Stimulated activated CD4-positive, alpha-beta T cell treated with anti-CD3 and anti-CD28 coated beads, Interleukin-15, amount 100 ng/mL, for 24 hours (primary cell): ENCODE measurements around the gene ROBO1.

ENCODE experiments used
- DNase-seq: peaks from one replicate; pipeline ENCODE4 v3.0.0-alpha.2; 2020

Gene ROBO1

DNA sequence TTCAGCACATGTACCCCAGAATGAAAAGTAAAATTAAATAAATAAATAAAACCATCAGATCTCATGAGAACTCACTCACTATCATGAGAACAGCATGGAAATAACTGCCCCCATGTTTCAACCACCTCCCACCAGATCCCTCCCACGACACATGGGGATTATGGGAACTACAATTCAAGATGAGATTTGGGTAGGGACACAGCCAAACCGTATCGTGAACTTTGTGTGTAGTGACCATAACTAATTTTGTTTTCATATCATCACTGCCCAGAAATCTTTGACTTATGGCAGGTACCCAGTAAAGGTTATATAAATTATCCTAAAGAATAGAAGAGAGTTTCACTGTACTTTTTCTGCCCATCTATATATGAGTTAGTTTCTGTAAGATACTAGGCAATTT is 766.5 kb downstream of the ROBO1 start:
- no peak for DNase-seq

DNA sequence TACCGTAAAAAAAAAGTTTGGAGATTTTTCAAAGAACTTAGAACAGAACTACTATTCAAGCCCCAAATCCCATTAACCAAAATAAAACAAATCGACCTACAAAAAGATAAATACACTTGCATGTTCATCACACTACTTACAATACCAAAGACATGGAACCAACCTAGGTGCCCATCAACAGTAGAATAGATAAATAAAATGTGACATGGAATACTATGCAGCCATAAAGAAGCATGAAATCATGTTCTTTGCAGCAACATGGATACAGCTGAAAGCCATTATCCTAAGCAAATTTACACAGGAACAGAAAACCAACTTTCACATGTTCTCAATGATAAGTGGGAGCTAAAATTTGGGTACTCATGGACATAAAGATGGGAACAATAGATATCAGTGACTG is 768.7 kb downstream of the ROBO1 start:
- DNase-seq: no peak

DNA sequence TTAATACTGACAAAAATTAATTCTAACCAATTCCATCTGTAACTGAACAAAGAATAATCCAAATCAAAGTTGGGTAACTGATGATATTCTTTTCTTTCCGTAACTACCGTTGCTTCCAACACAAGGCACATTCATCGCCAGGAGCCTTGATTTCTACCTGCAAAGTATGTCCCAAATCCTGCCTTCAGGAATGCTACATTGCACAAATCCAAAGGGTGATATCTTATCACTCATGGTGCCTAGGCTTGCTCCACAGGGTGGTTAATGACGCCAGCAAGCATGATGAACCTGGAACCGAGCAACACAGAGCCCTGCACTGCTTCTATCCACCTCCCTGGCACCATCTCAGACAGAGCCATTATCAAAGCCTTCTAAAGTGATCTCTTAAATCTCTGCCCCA is 772.7 kb downstream of the ROBO1 start:
- DNase-seq: no peak

DNA sequence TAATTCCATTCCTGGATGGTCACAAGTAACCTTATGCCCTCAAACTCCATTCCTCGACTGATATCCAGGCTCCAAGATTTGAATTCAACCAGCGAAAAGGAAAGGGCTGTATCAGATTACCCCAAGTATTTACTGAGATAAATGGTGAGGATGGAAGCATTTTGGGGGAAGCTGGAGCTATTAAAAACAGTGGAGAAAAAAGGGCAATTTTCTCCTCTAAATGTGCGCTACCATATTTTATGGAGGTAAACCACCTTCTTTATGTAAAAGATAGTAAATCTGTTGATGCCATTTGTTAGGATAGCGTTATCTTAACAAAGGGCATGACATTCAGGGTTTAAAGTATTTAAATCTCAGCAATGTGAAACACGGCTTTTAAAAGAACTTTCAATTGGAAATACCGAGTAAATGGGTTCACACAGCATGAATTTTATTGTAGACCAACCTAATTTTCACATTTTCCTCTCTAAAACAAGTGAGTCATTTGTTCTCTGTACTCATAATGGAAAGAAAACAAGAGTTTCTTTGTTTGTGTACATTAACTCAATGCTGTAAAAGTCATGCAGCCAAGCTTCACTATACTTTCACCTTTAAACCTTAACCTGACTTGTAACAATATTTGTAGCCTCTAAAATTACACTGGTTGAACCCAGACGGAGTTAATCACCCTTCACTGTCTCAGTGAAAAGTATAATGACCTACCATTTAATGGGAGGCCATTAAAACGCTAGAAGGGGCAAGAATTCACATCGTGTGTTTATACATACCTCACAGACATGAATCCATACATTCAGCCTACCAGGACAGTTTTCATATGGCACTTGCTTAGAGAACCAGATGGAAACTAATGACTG is 773.4 kb downstream of the ROBO1 start:
- DNase-seq: no peak

DNA sequence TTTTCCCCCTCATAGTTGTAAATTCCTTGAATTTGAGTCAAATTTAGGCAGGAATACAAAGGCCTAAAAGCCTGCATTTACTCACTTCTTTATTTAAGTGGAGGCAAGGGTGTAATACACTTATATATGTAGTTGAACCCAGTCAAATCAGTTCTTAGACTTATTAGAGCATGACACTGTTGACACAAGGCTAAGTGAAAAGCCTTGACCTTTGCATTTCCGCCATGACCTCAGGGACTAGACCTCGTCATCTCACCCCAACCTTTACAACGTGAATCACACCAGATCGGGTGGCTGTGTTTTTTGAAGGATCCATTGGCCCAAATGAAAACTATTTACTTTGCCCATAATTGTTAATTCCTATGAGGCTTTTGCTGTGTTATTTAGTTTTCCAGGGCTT is 774.4 kb downstream of the ROBO1 start:
- no peak for DNase-seq

DNA sequence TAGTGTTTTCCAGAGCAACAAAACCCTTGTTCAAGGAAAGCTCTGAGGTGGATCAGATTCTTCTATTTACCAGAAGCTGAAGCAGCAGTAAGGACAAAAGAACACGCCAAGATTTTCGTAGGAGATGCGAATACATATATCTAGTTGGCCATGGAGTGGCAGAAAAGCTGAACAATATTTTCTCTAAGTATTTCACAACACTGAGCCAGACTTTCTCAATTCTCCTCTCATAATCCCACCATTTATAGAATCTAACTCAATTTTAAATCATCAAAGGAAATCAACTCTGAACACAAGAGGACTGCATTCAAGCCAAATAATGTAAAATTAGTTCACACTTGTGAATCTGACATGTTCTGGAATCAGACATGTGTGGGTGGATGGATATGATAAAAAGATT is 775.0 kb downstream of the ROBO1 start:
- DNase-seq: no peak

DNA sequence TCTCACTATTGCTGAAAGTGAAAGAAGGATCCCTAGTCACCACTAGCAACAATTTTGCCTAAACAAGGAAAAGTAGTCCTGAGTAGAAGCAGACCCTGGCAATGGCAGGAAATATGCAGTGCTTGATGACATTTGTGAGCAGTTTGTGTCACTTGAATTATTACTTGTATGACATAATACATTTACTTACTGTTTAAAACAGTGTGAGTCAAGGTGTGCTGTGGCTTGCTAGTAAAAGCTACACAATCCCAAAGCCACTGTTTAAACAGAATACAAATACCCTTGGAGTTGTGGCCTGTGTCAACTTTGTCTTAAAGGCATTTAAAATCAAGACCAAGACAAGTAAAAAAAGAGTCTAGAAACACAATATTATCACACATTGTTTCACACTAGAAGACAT is 775.4 kb downstream of the ROBO1 start:
- DNase-seq: no peak

DNA sequence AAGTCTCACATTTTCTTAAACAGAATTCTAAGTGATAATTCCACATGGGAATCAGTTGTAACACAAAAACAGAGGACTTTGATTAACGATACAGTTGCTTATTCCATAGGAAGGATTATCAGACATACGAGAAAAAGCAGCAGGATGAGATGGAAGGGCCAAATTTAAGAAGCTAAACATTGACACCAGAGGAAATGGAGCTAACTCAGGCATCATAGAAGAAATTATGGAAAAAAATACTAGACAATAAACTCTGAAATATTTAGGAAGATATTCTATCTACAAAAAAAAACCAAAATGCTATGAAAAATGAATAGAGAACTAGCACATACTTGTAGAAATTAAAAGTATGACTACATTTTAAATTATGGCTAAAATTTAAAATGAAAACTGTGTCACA is 776.1 kb downstream of the ROBO1 start:
- DNase-seq: no peak

DNA sequence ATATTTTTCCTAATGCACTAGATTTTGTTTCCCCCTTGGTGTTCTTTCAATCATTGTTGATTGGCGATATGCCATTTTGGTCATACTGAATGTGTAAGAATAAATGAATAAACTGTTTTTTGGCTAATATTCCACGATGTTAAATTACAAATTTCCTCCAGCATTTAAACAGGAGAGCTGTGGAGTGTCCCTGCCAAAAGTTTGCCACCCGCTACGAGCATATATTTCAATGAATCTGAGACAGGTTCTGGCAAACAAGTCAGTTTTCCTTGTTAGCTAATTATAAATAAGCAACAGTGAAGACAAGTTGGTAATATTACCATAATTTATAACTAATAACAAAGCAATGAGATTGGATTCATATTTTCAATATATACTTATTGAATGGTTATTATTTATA is 777.6 kb downstream of the ROBO1 start:
- no peak for DNase-seq

DNA sequence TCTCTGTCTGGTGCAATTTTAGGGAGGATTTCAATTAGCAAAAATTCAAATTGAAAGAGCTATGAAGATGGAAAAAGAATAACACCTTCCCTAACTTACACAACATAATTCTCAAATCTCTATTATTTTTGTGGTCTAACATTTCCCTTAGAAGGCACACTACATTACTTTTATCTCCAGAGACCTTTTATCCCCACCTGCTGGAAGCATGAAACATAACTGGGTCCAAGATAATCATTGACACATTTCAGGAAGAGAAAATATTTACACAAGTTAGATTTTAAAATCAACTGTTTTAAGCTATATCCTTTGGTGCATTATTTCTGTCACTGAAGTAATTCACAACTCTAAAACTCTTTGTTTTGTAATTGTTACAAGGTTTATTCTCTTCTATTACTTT is 779.5 kb downstream of the ROBO1 start:
- DNase-seq: no peak

DNA sequence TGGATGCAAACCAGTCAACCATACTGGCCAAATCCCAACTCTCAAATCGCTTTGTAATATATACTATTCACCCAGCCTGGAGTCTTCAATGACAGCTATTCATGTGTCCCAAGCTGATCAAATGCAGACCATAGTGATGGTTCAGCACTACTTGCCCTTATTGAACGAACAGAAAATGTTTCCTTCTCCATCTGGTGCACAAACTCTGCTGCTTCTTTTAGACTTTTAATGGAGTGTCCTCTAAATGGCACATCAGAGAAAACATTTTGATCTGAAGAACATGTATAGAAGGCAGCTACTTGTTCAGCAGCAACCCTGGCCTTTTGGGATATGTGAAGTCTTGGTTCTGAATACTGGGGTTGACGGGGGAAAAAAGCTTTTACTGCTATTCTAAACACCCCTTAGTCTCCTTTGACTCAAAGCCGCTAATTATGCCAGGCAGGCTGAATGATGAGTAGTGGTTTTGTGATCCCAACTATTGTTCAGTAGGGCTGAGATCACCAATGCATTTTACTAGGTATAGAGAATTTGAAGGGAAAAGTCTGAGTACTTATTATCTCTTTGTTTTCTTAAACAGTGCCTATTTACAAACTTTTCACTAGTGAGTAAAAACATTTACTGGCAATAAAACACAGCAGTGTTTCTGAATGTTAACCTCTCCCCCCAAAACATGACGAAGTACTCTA is 781.2 kb downstream of the ROBO1 start:
- no peak for DNase-seq

DNA sequence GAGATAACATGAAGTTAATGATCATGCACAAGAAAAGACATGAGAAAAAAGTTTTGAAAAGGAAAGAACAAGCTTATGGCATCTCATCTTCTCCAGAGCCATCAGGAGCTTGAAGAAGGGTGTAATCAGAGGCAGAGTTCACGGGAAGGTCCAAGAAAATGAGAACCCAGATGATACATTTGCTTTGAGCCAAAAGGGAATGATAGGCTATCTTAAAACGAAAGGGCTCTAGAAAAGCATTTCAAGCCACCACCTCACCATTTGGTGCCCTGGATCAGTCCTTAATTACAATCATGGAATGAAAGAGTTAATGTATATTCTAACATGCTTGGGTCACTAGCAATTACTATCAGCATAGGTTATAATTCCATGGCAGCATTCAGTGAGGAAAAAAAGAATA is 781.8 kb downstream of the ROBO1 start:
- DNase-seq: no peak

DNA sequence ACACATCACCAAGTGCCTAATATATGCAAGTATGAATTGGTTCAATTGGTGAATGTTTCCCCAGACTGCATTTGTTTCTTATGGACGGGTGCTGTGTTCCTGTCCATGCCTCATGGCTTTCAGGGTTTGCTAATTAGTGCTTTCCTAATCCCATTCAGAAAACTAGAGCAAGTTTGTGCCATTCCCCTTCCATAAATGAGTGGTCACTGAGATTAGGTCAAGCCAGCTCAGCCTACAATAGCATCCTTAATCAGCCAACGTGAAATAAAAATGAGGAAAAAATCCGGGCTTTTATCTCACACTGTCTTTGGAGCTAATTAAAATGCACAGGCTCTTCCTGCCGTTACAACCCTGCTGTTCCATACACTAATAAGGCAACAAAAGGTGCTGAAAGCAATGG is 788.8 kb downstream of the ROBO1 start:
- DNase-seq: no peak

DNA sequence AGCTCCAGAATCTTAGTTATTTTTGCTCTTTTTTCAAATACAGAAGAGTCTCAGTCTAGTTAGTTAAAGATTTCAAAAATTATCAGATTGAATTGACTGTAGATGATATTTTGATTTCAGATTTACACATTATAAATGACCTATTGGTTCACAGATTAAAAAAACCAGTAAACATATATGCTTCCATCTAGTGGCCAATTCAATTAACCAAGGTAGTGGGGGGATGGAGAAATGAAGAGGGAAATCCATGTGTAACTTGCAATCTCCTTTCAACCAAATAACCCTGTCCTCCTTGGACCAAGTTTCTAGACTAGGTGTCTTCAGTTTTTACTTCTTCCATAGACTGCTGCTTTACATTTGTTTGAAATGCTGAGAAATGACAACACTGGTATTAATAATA is 789.8 kb downstream of the ROBO1 start:
- DNase-seq: no peak

DNA sequence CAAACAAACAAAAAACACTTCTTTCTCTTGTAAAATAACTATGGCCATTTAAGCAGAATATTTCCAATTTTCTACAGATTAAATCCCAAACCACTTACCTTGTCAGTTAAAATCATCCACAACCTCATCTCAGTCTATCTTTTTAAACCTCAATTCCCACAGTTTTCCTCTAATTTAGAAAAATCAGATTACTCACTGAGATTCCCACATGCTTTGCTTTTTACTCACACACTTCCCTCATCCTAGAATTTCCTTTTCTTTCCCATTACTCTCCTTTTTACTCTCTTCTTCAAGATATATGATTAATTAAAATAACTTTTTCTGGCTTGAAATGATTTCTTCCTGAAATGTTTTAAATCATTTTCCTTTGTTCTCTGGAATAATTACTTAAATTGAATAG is 790.7 kb downstream of the ROBO1 start:
- DNase-seq: no peak

DNA sequence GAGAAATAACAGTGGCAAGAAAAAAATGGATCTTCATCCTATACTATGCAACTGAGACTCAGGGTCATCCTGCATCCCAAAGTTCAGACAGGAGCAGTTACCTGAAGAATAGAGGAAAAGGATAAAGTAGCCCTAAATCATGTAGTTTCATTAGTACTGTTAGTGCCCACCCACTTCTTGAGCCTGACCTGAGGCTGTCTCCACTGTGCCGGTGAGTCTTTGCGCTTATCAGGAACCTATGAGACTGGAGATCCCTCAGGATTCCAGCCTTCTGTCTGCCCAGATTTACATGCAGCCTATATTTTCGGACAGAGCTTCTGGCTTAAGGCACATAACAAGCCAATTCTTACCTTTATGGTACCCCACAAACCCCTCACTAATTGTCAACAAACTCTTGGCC is 791.6 kb downstream of the ROBO1 start:
- DNase-seq: no peak

DNA sequence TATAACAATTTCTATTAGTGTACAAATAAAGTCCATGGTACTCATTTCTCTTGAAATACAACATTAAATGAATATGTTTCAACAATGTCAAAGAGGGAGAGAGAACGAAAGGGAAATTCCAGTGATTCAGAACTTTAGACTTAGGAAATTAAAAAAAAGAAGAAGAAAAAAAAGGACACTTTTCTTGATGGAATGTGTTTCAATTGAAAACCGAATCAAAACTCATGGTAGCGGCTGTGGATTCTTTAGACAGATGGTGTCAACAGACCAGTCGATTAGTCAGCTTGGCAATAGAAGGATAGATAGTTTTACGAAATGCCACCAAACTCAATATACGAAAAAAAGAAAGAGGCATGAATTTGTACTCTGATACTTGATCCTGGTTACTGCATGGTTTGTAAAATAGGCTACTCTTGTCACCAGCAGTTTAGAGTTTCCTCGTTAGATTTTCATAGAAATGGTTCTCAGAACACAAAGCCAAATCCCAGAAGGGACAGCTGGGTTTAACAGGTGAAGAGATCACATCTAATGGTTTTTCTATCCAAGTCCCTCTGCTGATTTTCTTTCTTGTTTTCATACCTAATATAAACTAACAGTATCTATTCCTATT is 793.5 kb downstream of the ROBO1 start:
- DNase-seq: no peak

DNA sequence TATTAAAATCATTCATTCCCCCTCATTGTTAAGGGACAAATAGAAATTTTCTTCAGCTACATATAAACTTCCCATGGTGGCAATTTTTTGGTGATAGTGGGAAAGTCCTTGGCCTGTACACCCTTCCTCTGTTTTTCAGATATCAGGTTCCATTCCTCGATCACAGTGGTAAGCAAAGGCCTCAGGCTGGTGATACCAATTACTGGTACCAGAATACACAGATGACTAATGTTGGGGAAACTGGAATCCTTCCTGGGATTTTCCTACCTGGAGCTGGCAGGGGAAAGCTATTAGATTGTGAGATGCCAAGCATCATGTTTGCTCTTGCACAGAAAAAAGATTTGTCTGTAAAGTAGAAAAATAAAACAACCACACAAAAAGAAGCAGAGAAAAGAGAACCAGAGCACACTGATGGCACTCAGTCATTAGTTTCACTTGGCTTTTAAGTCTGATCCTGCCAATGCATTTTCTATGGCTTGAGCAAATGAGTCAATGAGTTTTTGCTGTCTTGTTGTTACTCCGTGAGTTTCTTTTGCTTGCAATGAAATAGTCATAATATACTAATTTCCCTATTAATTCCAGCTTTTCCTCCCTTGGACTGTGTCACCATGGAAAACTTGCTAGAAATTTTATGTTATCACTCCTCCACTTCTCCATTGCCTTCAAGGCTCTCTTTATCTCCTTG is 795.0 kb downstream of the ROBO1 start:
- DNase-seq: no peak

DNA sequence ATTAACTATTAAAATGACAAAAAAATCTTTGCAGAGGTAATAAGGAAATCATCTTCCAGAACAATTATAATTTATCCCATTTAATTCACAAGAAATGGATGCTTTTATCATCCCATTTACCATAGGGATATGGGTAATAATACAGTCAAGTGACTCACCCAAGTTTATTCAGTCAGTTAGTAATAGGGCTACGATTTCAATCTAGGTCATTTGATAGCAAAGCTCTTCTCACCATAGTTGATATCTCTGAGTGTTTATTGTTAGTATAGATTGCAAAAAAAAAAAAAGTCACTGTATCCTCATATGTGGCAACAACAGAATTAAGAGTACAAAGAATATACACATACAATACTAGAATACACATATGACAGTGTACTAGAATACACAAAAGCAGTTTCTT is 797.1 kb downstream of the ROBO1 start:
- no peak for DNase-seq

DNA sequence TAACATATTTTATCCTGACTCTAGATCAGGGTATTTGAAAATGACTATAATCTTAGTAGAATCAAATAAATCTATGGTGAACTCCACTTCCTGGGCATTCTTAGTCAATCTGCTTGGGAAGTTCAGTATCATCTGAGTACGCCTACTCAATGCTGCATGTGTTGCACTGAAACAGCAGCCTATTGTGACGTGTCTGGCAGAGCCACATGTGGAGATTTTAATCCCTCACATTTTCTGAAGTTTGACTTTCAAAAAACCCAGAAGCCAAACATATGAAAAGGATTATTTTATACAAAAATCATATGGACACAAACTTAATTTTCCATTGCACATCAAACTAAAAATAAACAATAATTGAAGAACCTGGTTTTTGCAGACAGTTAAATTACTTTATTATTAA is 798.3 kb downstream of the ROBO1 start:
- no peak for DNase-seq

DNA sequence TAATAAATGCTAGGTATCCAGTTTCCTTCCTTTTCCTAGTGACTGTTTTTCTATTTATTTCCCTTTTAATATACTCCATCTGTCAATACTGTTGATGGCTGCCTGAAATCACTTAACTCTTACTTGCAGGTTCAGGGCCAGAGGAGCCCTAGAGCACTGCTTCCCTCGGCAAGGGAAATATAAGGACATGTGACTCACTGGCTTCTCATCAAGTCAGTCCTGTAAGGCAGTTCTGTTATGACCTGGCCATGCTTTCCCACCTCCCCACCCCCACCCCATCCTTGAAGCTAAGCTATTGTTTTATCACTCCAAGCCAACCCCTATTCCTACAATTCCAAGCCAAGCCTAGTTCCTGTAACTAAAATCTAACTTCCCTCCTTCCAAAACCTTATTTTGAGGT is 800.7 kb downstream of the ROBO1 start:
- no peak for DNase-seq

DNA sequence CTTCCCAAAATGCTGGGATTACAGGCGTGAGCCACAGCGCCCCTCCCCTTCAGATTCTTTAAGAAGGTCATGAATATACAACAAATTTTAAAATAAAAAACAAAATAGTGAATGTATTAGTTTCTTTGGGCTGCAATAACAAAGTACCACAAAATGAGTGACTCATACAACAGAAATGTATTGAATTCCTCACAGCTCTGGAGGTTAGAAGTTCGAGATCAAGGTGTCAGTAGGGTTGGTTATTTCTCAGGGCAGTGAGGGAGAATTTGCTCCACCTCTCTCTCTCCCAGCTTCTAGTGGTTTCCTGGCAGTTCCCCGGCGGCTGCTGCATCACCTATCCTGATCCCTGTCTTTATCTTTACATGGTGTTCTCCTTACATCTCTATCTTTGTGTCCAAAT is 804.0 kb downstream of the ROBO1 start:
- no peak for DNase-seq

DNA sequence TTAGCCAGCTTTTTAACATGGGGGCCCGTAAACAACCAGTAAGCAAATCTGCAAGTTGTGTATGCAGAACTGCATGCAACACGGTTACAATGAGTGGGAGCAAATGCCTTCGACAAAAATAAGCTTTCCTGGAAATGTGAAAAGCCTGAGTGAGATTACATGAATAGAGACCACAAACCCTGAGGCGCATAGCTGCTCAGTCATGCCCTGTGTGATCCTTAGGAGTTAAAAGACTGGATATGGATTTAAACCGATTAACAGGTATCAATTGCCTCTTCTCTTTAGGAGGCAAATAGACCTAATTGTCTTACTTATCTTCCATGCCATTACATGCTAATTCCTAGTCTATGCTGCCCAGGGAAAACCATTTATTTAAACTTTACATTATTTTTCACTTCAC is 810.3 kb downstream of the ROBO1 start:
- no peak for DNase-seq
